H1 (cell line): Measurements from ENCODE around the gene FOXF2. TPM values are rescaled to one million over a fixed set of nuclear protein-coding genes. Genes with fewer than 3 reads are reported as not detected.

Experiments
- CTCF ChIA-PET: fragments of 300-600 bp; sonication (Branson Sonifier 250); formaldehyde crosslinking; loops from one replicate; lab custom pipeline; 2021; ENCODE audit not compliant: partially characterized antibody; lab: Charles Lee
- POLR2A ChIA-PET: fragments of 300-600 bp; sonication (Branson Sonifier 250); formaldehyde crosslinking; loops from one replicate; lab custom pipeline; 2021; ENCODE audit warnings: inconsistent platforms; ENCODE audit not compliant: partially characterized antibody; lab: Charles Lee
- DNase-seq, 2 experiments: peaks; one replicate each; pipeline versions ENCODE4 v3.0.0 to v3.0.0-alpha.2; 2010 to 2022; ENCODE audit warnings: low spot score in 2 of 2, low read depth in 1 of 2, mixed read lengths in 1 of 2
- FAIRE-seq: peaks from 2 replicates; lab custom pipeline; 2011; peaks lifted over from hg19 to GRCh38; lab: Jason Lieb, UNC
- H2AFZ ChIP-seq: 2 replicates; pipeline ENCODE4 v1.8.1; 2012; ENCODE audit warnings: low read length, inconsistent platforms
- H2AK5ac ChIP-seq: 2 replicates; pipeline ENCODE4 v1.6.1; 2013; ENCODE audit warnings: low read depth, low read length
- H2BK120ac ChIP-seq: replicated peaks from 2 replicates; pipeline ENCODE3; 2013; ENCODE audit warnings: low read depth, low read length, inconsistent platforms
- H2BK12ac ChIP-seq: 2 replicates; pipeline ENCODE4 v1.6.1; 2013; ENCODE audit warnings: low read depth, low read length
- H2BK15ac ChIP-seq: 2 replicates; pipeline ENCODE4 v1.6.1; 2013; ENCODE audit warnings: low read length
- H2BK20ac ChIP-seq: 2 replicates; pipeline ENCODE4 v1.6.1; 2013; ENCODE audit warnings: low read length
- H2BK5ac ChIP-seq: 2 replicates; pipeline ENCODE4 v1.6.1; 2013; ENCODE audit warnings: low read depth, low read length
- H3K14ac ChIP-seq: 2 replicates; pipeline ENCODE4 v1.6.1; 2013; ENCODE audit warnings: inconsistent platforms; ENCODE audit not compliant: insufficient read length
- H3K18ac ChIP-seq: 2 replicates; pipeline ENCODE4 v1.6.1; 2013; ENCODE audit warnings: low read length; ENCODE audit errors: extremely low read depth
- H3K23ac ChIP-seq: 2 replicates; pipeline ENCODE4 v1.6.1; 2013; ENCODE audit warnings: inconsistent platforms; ENCODE audit not compliant: insufficient read length
- H3K23me2 ChIP-seq: 2 replicates; pipeline ENCODE4 v1.6.1; 2013; ENCODE audit warnings: low read depth, low read length
- H3K27ac ChIP-seq: 2 replicates; pipeline ENCODE4 v1.6.1; 2011; ENCODE audit warnings: low read depth, low read length, inconsistent platforms
- H3K27me3 ChIP-seq, 4 experiments: replicated peaks in 1 of 4; 1 replicate in 1 of 4; 2 replicates in 3 of 4; pipeline versions ENCODE4 v1.6.1 to v1.8.1; 2011 to 2013; ENCODE audit warnings: low read length in 3 of 4, mild to moderate bottlenecking in 3 of 4, inconsistent platforms in 2 of 4, mixed read lengths in 2 of 4, moderate library complexity in 1 of 4; ENCODE audit not compliant: control insufficient read depth in 3 of 4, insufficient read depth in 3 of 4; ENCODE audit errors: extremely low read depth in 1 of 4
- H3K36me3 ChIP-seq, 4 experiments: 2 replicates each; pipeline versions ENCODE4 v1.6.1 to v1.8.1; 2011 to 2013; ENCODE audit warnings: mild to moderate bottlenecking in 4 of 4, low read length in 3 of 4, moderate library complexity in 2 of 4, control low read depth in 1 of 4, inconsistent platforms in 1 of 4; ENCODE audit not compliant: insufficient read depth in 4 of 4, control insufficient read depth in 2 of 4
- H3K4ac ChIP-seq: replicated peaks from 2 replicates; pipeline ENCODE3; 2013; ENCODE audit warnings: low read length, low read depth, mixed read lengths, inconsistent platforms; ENCODE audit not compliant: insufficient read length
- H3K4me1 ChIP-seq, 4 experiments: replicated peaks in 1 of 4; 1 replicate in 1 of 4; 2 replicates in 3 of 4; pipeline versions ENCODE4 v1.6.1 to v1.8.1; 2011 to 2013; ENCODE audit warnings: low read length in 3 of 4, inconsistent platforms in 2 of 4, mixed read lengths in 1 of 4; ENCODE audit not compliant: insufficient read depth in 4 of 4, control insufficient read depth in 3 of 4
- H3K4me2 ChIP-seq, 2 experiments: 2 replicates each; pipeline versions ENCODE4 v1.6.1 to v1.8.1; 2011 to 2013; ENCODE audit warnings: low read depth in 2 of 2, low read length in 2 of 2, control low read depth in 1 of 2, inconsistent platforms in 1 of 2, mild to moderate bottlenecking in 1 of 2; ENCODE audit not compliant: insufficient read depth in 1 of 2
- H3K4me3 ChIP-seq, 4 experiments: fragments of 200-600, 300-600 bp in 1 of 4; sonication (generic), shearing (Covaris generic), sonication (Bioruptor Twin) in 1 of 4; 2 replicates each; pipeline versions ENCODE4 v1.5.1 to v1.8.1; 2011 to 2016; ENCODE audit warnings: low read length in 4 of 4, low read depth in 3 of 4, control low read depth in 2 of 4, inconsistent platforms in 2 of 4, mild to moderate bottlenecking in 2 of 4, mixed read lengths in 1 of 4, moderate library complexity in 1 of 4; ENCODE audit not compliant: insufficient read depth in 2 of 4; ENCODE audit errors: extremely low read depth in 1 of 4
- H3K56ac ChIP-seq: replicated peaks from 2 replicates; pipeline ENCODE3; 2013; ENCODE audit warnings: low read depth, mild to moderate bottlenecking, mixed read lengths, low read length, inconsistent platforms; ENCODE audit not compliant: insufficient read length
- H3K79me1 ChIP-seq: 2 replicates; pipeline ENCODE4 v1.6.1; 2013; ENCODE audit warnings: low read depth, low read length, control low read depth
- H3K79me2 ChIP-seq, 2 experiments: 2 replicates each; pipeline versions ENCODE4 v1.6.1 to v1.8.1; 2012 to 2013; ENCODE audit warnings: low read length in 2 of 2, mild to moderate bottlenecking in 2 of 2, inconsistent platforms in 1 of 2; ENCODE audit not compliant: insufficient read depth in 2 of 2, control insufficient read depth in 1 of 2
- H3K9ac ChIP-seq, 4 experiments: replicated peaks in 1 of 4; 1 replicate in 1 of 4; 2 replicates in 3 of 4; pipeline versions ENCODE4 v1.6.1 to v1.8.1; 2011 to 2013; ENCODE audit warnings: low read depth in 3 of 4, low read length in 3 of 4, control low read depth in 2 of 4, mild to moderate bottlenecking in 2 of 4, moderate library complexity in 2 of 4, inconsistent platforms in 1 of 4; ENCODE audit errors: extremely low read depth in 1 of 4
- H3K9me3 ChIP-seq, 2 experiments: 2 replicates each; pipeline versions ENCODE4 v1.6.1 to v1.8.1; 2012 to 2013; ENCODE audit warnings: mild to moderate bottlenecking in 2 of 2, moderate library complexity in 2 of 2, control low read depth in 1 of 2, inconsistent platforms in 1 of 2, low read depth in 1 of 2, low read length in 1 of 2, mixed read lengths in 1 of 2; ENCODE audit not compliant: insufficient read depth in 2 of 2
- H4K20me1 ChIP-seq, 2 experiments: replicated peaks in 1 of 2; 2 replicates each; pipeline versions ENCODE3 to v1.8.1; 2011 to 2013; ENCODE audit warnings: inconsistent platforms in 2 of 2, low read length in 2 of 2, mild to moderate bottlenecking in 1 of 2; ENCODE audit not compliant: insufficient read depth in 2 of 2, control insufficient read depth in 1 of 2
- H4K5ac ChIP-seq: 2 replicates; pipeline ENCODE4 v1.6.1; 2013; ENCODE audit warnings: low read length, low read depth, mixed read lengths, inconsistent platforms; ENCODE audit not compliant: insufficient read length
- H4K8ac ChIP-seq: 2 replicates; pipeline ENCODE4 v1.8.0; 2013; ENCODE audit warnings: mild to moderate bottlenecking, moderate library complexity, low read length, inconsistent platforms; ENCODE audit not compliant: insufficient read depth; ENCODE audit errors: extremely low read depth
- H4K91ac ChIP-seq: replicated peaks from 2 replicates; pipeline ENCODE3; 2013; ENCODE audit warnings: low read length, mixed read lengths, inconsistent platforms; ENCODE audit not compliant: insufficient read length
- EZH2 ChIP-seq: fragments of 200-600 bp; sonication (generic); IDR thresholded peaks from 2 replicates; pipeline ENCODE4 v1.7.1; 2012; ENCODE audit warnings: low read depth, mild to moderate bottlenecking, moderate library complexity, low read length, inconsistent platforms; ENCODE audit not compliant: severe bottlenecking
- MAFK ChIP-seq: IDR thresholded peaks from 2 replicates; pipeline ENCODE4 v1.6.1; 2012; ENCODE audit warnings: low read depth, mild to moderate bottlenecking, improper control_type of control experiment, low read length
- TAF1 ChIP-seq: IDR thresholded peaks from 2 replicates; pipeline ENCODE4 v1.6.1; 2011; ENCODE audit warnings: mild to moderate bottlenecking, low read depth, low read length
- WGBS, 2 experiments: shearing (Covaris generic) in 1 of 2; methylation state at CpG; one replicate each; pipeline versions ENCODE4 v1.1.6 to v1.1.7; 2013 to 2015; ENCODE audit warnings: low lambda C conversion rate in 2 of 2, mixed read lengths in 2 of 2, inconsistent platforms in 1 of 2, low coverage in 1 of 2, missing lambda C conversion rate in 1 of 2; ENCODE audit not compliant: insufficient replicate concordance in 2 of 2, insufficient coverage in 1 of 2, insufficient read length in 1 of 2; ENCODE audit errors: extremely low coverage in 1 of 2, missing lambda C conversion rate in 1 of 2; 5-methylcytosine and 5-hydroxymethylcytosine counted together
- polyA plus RNA-seq, 7 experiments: library from polyadenylated mRNA; depleted of rRNA in 3 of 7; stranded (reverse) in 5 of 7; unstranded in 2 of 7; fragments of >200 nt in 5 of 7; fragments of 200-250 nt in 2 of 7; gene quantifications; 1 replicate in 5 of 7; 2 replicates in 1 of 7; 4 replicates in 1 of 7; pipeline versions ENCODE4 v1.2.1 to v1.2.3, GENCODE V29; 2011 to 2013; ENCODE audit warnings: missing spikeins in 2 of 7, mixed read lengths in 2 of 7
- total RNA-seq: library from RNA; stranded (reverse); fragmentation: NEBNext Ultra II Directional; extraction: Animal tissue kit (Norgen Biotek cat#: 25700); gene quantifications from 2 replicates; pipeline ENCODE4 v1.2.1, GENCODE V29; 2021

The FOXF2 gene
- total and polyA plus RNA-seq, 2 of the 8 experiments (the other 6 are each of a cell fraction or from before 2014, with no cell fraction given) = 0.05 TPM; not detected in 1

DNA sequence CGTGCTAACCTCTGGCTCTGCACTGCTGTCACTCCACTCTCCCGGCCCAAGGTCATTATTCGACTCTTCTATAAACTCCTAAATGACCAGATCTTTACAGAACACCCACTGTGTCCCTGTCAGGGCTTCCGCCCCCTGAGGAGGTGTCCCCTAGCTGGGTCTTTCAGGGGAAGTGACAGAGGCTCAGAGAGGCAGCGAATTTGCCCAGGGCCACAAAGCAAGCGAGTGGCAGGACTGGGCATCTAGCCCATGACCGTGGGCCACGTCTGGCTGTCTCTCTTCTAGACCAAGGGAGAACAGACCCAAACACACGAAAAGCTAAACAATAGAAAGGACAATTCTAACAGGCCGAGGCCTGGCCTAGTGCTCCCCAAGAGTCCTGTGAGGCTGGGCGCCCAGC, 27.4 kb downstream of the FOXF2 start:
- ChIA-PET POLR2A (no interaction called here), CTCF (interaction anchor here (10.6 kb wide), 1 partner anchor 8 kb away, joined by 101 read pairs; no protein-coding TSS in a partner anchor)
- Histone ChIP-seq H3K79me1 (no peaks in the 10 kb centered on the region), H2BK5ac (no peak overlapping the region), H4K5ac (no peak overlapping the region), H3K36me3 (no peaks in the 10 kb centered on the region), H3K23ac (no peak overlapping the region), H2AFZ (no peak overlapping the region), H3K18ac (no peak overlapping the region), H3K4ac (no peak overlapping the region), H3K79me2 (no peaks in the 10 kb centered on the region), H2AK5ac (no peak overlapping the region), H2BK120ac (no peak overlapping the region), H3K4me1 (peaks cover 0 to 5% (median 0%) of the 10 kb centered on the region in 4 experiments; a peak in 1 of 7 replicates), H2BK20ac (no peak overlapping the region), H2BK12ac (no peak overlapping the region), H3K27me3 (no peaks in the 10 kb centered on the region), H3K23me2 (no peaks in the 10 kb centered on the region), H2BK15ac (no peak overlapping the region), H4K91ac (no peak overlapping the region), H3K9ac (no peak overlapping the region), H4K8ac (no peak overlapping the region), H3K4me3 (no peak overlapping the region), H3K56ac (no peak overlapping the region), H3K9me3 (peaks cover 2 to 5% of the 10 kb centered on the region in 2 experiments; a peak in 1 of 4 replicates), H3K14ac (no peak overlapping the region), H4K20me1 (no peaks in the 10 kb centered on the region), H3K27ac (no peak overlapping the region), H3K4me2 (no peak overlapping the region)
- DNase-seq (no peak), FAIRE-seq (no peak)
- TF ChIP-seq TAF1 = no peak
- no peak for TF ChIP-seq MAFK
- no peak for TF ChIP-seq EZH2
- WGBS, 2 experiments = 84% methylated on average over 11 of the region's 11 CpGs; no CpG with 5 or more reads in 1 of the 2 experiments
